Measurements from ENCODE around the gene RPL10A.

The RPL10A gene

DNA sequence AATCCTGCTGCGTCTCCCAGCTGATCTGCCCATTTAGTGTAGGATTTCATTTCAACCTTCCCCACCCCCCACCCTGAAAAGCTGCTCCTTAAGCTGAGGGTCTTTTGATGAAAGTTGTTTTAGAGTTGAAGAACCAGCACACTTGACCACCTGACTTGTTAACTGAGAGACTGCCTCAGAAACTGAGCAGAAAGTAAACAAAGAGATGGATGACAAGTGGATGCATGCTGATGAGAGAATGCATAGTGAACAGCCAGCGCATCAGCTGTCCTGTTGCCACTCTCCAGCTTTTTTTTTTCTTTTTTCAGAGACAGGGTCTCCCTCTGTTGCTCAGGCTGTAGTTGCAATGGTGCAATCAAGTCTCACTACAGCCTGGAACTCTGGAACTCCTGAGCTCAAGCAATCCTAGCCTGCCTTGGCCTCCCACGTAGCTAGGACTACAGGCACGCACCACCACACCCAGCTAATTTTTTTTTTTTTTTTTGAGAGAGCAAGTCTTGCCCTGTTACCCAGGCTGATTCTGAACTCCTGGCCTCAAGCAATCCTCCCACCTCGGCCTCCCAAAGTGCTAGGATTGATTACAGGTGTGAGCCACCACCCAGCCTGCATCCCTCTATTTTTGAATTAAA is 9.5 kb downstream of the RPL10A start:
- Histone ChIP-seq H3K27me3 (ENCODE audit: low read depth, low read length) (no peaks in the 10 kb centered on the region), H3K27ac (ENCODE audit: low read length) (no peak overlapping the region), H3K9me3 (ENCODE audit: control insufficient read depth in 1 of 2, low read length in 2 of 2) (no peaks in the 10 kb centered on the region), H3K4me3 (ENCODE audit: low read depth in 1 of 2, low read length in 2 of 2) (no peak overlapping the region), H3K4me1 (ENCODE audit: control insufficient read depth in 1 of 2, insufficient read depth in 2 of 2, low read length in 2 of 2) (peaks cover 0 to 6% of the 10 kb centered on the region in 2 donors), H3K36me3 (ENCODE audit: control insufficient read depth in 1 of 2, insufficient read depth in 2 of 2, low read length in 2 of 2) (peaks cover 9 to 67% of the 10 kb centered on the region in 2 donors)

DNA sequence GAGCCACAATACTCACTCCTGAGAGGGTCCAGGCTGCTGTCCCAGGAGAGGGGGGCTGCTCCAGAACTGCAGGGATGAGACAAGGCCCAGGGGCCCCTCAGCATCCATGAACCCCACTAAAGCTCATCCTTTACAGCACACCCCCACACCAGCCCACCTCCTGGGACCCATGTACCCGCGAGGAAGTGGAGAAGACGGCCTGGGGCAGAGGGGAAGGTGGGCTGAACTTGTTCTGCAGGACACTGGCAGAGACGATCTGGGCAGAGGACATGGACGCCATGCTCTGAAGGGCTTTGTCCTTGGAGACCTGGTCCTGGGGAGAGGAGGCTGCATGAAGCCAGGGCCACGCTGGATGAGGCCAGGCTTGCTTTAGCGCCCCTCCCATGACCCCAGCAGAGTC is 10.1 kb downstream of the RPL10A start:
- Histone ChIP-seq H3K9me3 (ENCODE audit: control insufficient read depth in 1 of 2, low read length in 2 of 2) (no peaks in the 10 kb centered on the region), H3K27me3 (ENCODE audit: low read depth, low read length) (no peaks in the 10 kb centered on the region), H3K4me1 (ENCODE audit: control insufficient read depth in 1 of 2, insufficient read depth in 2 of 2, low read length in 2 of 2) (peaks cover 0 to 7% of the 10 kb centered on the region in 2 donors), H3K36me3 (ENCODE audit: control insufficient read depth in 1 of 2, insufficient read depth in 2 of 2, low read length in 2 of 2) (peaks cover 7 to 64% of the 10 kb centered on the region in 2 donors), H3K4me3 (ENCODE audit: low read depth in 1 of 2, low read length in 2 of 2) (no peak overlapping the region), H3K27ac (ENCODE audit: low read length) (no peak overlapping the region)

- Histone ChIP-seq H3K4me1 (ENCODE audit: control insufficient read depth in 1 of 2, insufficient read depth in 2 of 2, low read length in 2 of 2) (peaks cover 0 to 23% of the 10 kb centered on the region in 2 donors), H3K9me3 (ENCODE audit: control insufficient read depth in 1 of 2, low read length in 2 of 2) (no peaks in the 10 kb centered on the region), H3K27me3 (ENCODE audit: low read depth, low read length) (no peaks in the 10 kb centered on the region), H3K4me3 (ENCODE audit: low read depth in 1 of 2, low read length in 2 of 2) (no peak overlapping the region), H3K27ac (ENCODE audit: low read length) (no peak overlapping the region), H3K36me3 (ENCODE audit: control insufficient read depth in 1 of 2, insufficient read depth in 2 of 2, low read length in 2 of 2) (peaks cover 12 to 57% of the 10 kb centered on the region in 2 donors)
These were observed 12.0 kb downstream of the RPL10A start for GRCh38 chr6:35480176-35480575.

DNA sequence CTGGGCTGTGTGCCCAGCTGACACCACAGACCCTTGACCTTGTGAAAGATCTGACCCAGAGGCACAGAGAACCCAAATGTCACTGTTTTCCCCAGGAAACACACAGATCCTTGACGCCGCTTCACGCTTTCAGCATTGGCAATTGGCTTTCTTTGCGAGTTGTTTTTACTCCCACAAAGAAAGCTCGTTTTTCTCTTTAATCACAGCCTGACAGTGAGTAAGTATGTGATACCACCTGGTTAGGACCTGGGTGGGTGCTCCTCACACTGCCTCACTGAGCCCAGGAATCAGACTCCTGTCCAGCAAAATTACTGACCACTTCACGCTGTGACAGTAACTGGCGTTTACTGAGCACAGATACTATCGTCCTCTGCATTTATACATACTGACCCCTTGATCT is 13.0 kb downstream of the RPL10A start:
- Histone ChIP-seq H3K36me3 (ENCODE audit: control insufficient read depth in 1 of 2, insufficient read depth in 2 of 2, low read length in 2 of 2) (peaks cover 12 to 47% of the 10 kb centered on the region in 2 donors), H3K4me1 (ENCODE audit: control insufficient read depth in 1 of 2, insufficient read depth in 2 of 2, low read length in 2 of 2) (peaks cover 0 to 34% of the 10 kb centered on the region in 2 donors), H3K4me3 (ENCODE audit: low read depth in 1 of 2, low read length in 2 of 2) (no peak overlapping the region), H3K27ac (ENCODE audit: low read length) (no peak overlapping the region), H3K27me3 (ENCODE audit: low read depth, low read length) (no peaks in the 10 kb centered on the region), H3K9me3 (ENCODE audit: control insufficient read depth in 1 of 2, low read length in 2 of 2) (no peaks in the 10 kb centered on the region)

- no peak overlapping the region for H3K27ac ChIP-seq (ENCODE audit: low read length)
- H3K9me3 ChIP-seq (ENCODE audit: control insufficient read depth in 1 of 2, low read length in 2 of 2): no peaks in the 10 kb centered on the region
- H3K4me1 ChIP-seq (ENCODE audit: control insufficient read depth in 1 of 2, insufficient read depth in 2 of 2, low read length in 2 of 2): peaks cover 5 to 49% of the 10 kb centered on the region in 2 donors
- H3K27me3 ChIP-seq (ENCODE audit: low read depth, low read length): no peaks in the 10 kb centered on the region
- H3K36me3 ChIP-seq (ENCODE audit: control insufficient read depth in 1 of 2, insufficient read depth in 2 of 2, low read length in 2 of 2): peaks cover 12 to 35% of the 10 kb centered on the region in 2 donors
- H3K4me3 ChIP-seq (ENCODE audit: low read depth in 1 of 2, low read length in 2 of 2): no peak overlapping the region
These were observed 14.9 kb downstream of the RPL10A start for GRCh38 chr6:35483062-35483461.

DNA sequence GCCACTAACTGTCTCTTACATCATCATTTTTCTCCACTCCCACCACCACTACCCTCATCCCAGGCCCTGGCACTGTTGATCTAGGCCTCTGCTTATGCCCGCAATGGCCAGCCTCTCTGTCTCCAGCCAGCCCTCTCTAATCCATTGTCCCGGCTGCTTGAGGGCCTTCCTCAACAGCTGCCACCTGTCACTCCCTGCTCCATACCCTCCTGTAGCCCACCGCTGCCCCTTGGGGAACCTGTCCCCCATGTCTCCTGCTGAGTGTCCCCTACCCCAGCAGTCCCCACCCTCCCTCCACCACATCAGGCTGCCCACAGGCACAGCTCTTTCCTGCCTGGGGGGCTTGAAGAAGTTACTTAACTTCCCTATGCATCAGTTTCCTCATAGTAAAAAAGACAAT is 15.3 kb downstream of the RPL10A start:
- H3K36me3 ChIP-seq (ENCODE audit: control insufficient read depth in 1 of 2, insufficient read depth in 2 of 2, low read length in 2 of 2): peaks cover 9 to 31% of the 10 kb centered on the region in 2 donors
- H3K4me1 ChIP-seq (ENCODE audit: control insufficient read depth in 1 of 2, insufficient read depth in 2 of 2, low read length in 2 of 2): peaks cover 6 to 54% of the 10 kb centered on the region in 2 donors
- H3K4me3 ChIP-seq (ENCODE audit: low read depth in 1 of 2, low read length in 2 of 2): no peak overlapping the region
- H3K27me3 ChIP-seq (ENCODE audit: low read depth, low read length): no peaks in the 10 kb centered on the region
- H3K9me3 ChIP-seq (ENCODE audit: control insufficient read depth in 1 of 2, low read length in 2 of 2): no peaks in the 10 kb centered on the region
- H3K27ac ChIP-seq (ENCODE audit: low read length): no peak overlapping the region

- Histone ChIP-seq H3K27me3 (ENCODE audit: low read depth, low read length) (no peaks in the 10 kb centered on the region), H3K36me3 (ENCODE audit: control insufficient read depth in 1 of 2, insufficient read depth in 2 of 2, low read length in 2 of 2) (peaks cover 7 to 26% of the 10 kb centered on the region in 2 donors)
These were observed 15.9 kb downstream of the RPL10A start for GRCh38 chr6:35483893-35484645.

DNA sequence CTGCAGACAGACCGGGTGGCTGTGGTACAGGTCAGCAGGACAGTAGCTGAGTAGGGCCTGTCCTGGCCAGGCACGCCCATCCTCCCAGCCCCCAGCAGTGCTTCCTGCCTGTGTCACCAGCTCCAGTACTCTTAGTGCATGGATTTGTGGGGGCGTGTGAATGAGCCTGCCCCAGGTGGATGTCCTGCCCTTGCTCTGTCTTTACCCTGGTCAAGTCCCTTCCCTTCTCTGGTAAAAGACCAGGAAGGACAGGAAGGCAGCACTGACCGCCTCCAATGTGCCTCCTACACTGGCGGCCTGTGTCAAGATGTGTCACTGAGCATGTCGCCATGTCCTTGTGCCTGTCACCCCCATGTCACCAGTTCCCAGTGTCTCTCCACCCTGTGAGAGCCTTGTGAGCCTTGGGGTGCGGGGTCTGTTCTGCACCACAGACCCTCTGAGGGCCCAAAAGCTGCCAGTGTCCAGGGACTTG is 16.8 kb downstream of the RPL10A start:
- H3K27ac ChIP-seq (ENCODE audit: low read length): peak overlapping the region; percentile 67
- H3K9me3 ChIP-seq (ENCODE audit: control insufficient read depth in 1 of 2, low read length in 2 of 2): no peaks in the 10 kb centered on the region
- no peak overlapping the region for H3K4me3 ChIP-seq (ENCODE audit: low read depth in 1 of 2, low read length in 2 of 2)
- H3K36me3 ChIP-seq (ENCODE audit: control insufficient read depth in 1 of 2, insufficient read depth in 2 of 2, low read length in 2 of 2): peaks cover 7 to 18% of the 10 kb centered on the region in 2 donors
- H3K27me3 ChIP-seq (ENCODE audit: low read depth, low read length): no peaks in the 10 kb centered on the region
- peaks cover 6 to 54% of the 10 kb centered on the region in 2 donors for H3K4me1 ChIP-seq (ENCODE audit: control insufficient read depth in 1 of 2, insufficient read depth in 2 of 2, low read length in 2 of 2)

More at GRCh38 chr6:35483893-35484645, 15.9 kb downstream of the RPL10A start:
- Histone ChIP-seq H3K27ac (ENCODE audit: low read length) (no peak overlapping the region), H3K4me1 (ENCODE audit: control insufficient read depth in 1 of 2, insufficient read depth in 2 of 2, low read length in 2 of 2) (peaks cover 6 to 54% of the 10 kb centered on the region in 2 donors), H3K4me3 (ENCODE audit: low read depth in 1 of 2, low read length in 2 of 2) (no peak overlapping the region), H3K9me3 (ENCODE audit: control insufficient read depth in 1 of 2, low read length in 2 of 2) (no peaks in the 10 kb centered on the region)

DNA sequence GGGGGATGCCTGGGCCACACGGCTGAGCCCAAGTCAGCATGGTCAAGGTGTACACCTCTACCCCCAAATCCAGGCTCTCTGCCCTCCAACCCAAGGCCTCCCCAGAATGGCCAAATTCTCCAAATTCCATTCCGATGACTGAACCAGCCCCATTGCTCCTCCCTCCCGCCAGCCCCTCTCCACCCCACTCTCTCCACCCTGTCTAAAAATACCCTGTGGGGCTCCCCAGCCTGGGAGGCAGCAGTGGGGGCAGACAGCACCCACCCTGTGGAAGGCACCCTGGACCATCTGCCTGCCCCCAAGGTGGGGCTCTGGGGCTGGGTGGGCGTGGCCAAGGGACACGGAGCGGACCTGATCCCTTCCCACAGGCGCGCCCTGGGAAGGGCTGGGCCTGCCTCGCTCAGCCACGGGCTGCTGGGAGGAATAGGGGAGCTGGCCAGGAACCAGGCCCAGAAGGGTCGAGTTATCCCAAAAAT is 17.2 kb downstream of the RPL10A start:
- Histone ChIP-seq H3K9me3 (ENCODE audit: control insufficient read depth in 1 of 2, low read length in 2 of 2) (no peaks in the 10 kb centered on the region), H3K4me1 (ENCODE audit: control insufficient read depth in 1 of 2, insufficient read depth in 2 of 2, low read length in 2 of 2) (peaks cover 6 to 57% of the 10 kb centered on the region in 2 donors), H3K4me3 (ENCODE audit: low read depth in 1 of 2, low read length in 2 of 2) (peak overlapping the region; percentile 7 to 48), H3K27me3 (ENCODE audit: low read depth, low read length) (no peaks in the 10 kb centered on the region), H3K36me3 (ENCODE audit: control insufficient read depth in 1 of 2, insufficient read depth in 2 of 2, low read length in 2 of 2) (peaks cover 7 to 13% of the 10 kb centered on the region in 2 donors), H3K27ac (ENCODE audit: low read length) (peak overlapping the region; percentile 67)

- H3K4me3 ChIP-seq (ENCODE audit: low read depth in 1 of 2, low read length in 2 of 2): peak overlapping the region; percentile 7 to 48
These were observed 18.1 kb downstream of the RPL10A start for GRCh38 chr6:35486005-35486925.

More at GRCh38 chr6:35486005-35486925, 18.1 kb downstream of the RPL10A start:
- peaks cover 6 to 64% of the 10 kb centered on the region in 2 donors for H3K4me1 ChIP-seq (ENCODE audit: control insufficient read depth in 1 of 2, insufficient read depth in 2 of 2, low read length in 2 of 2)
- H3K9me3 ChIP-seq (ENCODE audit: control insufficient read depth in 1 of 2, low read length in 2 of 2): no peaks in the 10 kb centered on the region
- peaks cover 7 to 10% of the 10 kb centered on the region in 2 donors for H3K36me3 ChIP-seq (ENCODE audit: control insufficient read depth in 1 of 2, insufficient read depth in 2 of 2, low read length in 2 of 2)
- H3K27ac ChIP-seq (ENCODE audit: low read length): peak overlapping the region; percentile 67
- H3K27me3 ChIP-seq (ENCODE audit: low read depth, low read length): no peaks in the 10 kb centered on the region

Data from muscle layer of duodenum (tissue), 2 donors.